Iris pigment epithelial cell (primary cell): ENCODE results near the gene SIDT1.

Source experiments
- DNase-seq: peaks from one replicate; pipeline ENCODE4 v3.0.0-alpha.2; 2011; ENCODE audit warnings: low read depth

Gene SIDT1

DNA sequence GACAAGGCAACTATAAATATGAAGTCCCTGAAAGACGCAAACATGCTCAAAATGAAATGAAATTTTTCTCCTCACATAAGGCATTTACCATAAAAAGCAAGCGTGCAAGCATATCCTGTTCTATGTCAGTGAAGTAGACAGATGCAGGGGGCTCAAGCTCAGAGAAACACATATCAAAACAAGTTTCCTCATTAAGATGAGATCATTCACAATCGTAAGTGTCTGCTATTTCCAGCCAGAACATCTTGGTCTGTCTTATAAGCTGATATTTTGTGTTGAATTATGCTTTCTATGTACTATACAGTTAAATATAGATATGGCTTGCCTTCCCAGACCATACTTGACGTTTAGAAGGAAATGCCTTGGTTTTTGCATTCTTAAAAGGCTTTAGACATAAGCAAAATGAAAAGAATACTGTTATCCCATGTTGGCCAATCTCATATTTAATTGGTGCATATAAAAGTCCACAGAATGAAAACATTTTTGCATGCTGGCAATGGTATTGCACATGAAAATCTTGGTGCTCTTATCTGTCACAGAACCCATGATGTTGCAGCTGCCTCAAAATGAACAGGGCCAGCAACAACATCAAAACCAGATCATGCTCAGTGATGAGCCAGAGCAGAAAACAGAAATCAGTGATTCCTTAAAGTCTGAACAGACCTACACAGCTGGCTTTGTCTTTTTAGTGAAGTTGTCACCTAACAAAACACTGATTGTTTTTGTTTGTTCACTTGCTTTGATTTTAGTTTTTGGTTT lies 65.4 kb downstream of the SIDT1 start:
- DNase-seq: no peak

GRCh38 chr3:113600418-113601182 lies 68.2 kb downstream of the SIDT1 start:
- no peak for DNase-seq

DNA sequence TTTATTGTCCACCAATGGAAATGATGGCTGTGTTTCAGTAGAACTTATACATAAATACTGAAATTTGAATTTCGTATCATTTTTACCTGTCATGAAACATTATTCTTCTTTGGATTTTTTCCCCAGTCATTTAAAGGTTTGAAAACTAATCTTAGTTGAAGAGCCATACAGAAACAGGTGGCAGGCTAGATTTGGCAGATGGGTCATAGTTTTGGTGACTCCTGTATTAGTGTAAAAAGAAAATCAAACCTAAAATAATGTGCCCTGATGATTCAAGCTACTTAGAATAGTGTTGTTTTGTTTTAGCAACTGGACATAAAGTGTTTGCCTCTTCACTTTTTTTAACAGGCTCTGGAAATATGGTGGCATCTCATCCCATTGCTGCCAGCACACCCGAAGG lies 68.9 kb downstream of the SIDT1 start:
- no peak for DNase-seq

- no peak for DNase-seq
Observed at GRCh38 chr3:113602256-113602655, 69.9 kb downstream of the SIDT1 start.

- no peak for DNase-seq
Observed at GRCh38 chr3:113602836-113603235, 70.5 kb downstream of the SIDT1 start.

- DNase-seq: no peak
Observed at GRCh38 chr3:113606539-113607218, 74.3 kb downstream of the SIDT1 start.

DNA sequence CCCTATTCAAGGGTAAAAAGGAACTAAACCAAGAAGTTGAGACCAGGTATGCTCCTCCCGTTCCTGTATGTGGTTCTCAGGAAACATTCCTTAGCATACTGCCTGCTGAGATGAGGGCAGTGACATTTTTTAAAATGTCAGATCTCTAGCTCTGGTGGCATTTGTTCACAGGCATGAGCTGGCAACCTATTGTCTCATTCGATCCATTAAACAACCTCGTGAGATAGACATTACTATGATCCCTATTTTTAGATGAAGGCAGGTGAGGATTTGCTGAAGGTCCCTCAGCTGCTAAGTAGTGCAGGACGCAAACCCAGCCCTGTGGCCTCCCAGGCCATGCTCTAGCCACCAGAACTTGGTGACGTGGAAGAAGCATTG lies 74.9 kb downstream of the SIDT1 start:
- DNase-seq: no peak

GRCh38 chr3:113614402-113614801 lies 82.0 kb downstream of the SIDT1 start:
- DNase-seq: no peak

DNA sequence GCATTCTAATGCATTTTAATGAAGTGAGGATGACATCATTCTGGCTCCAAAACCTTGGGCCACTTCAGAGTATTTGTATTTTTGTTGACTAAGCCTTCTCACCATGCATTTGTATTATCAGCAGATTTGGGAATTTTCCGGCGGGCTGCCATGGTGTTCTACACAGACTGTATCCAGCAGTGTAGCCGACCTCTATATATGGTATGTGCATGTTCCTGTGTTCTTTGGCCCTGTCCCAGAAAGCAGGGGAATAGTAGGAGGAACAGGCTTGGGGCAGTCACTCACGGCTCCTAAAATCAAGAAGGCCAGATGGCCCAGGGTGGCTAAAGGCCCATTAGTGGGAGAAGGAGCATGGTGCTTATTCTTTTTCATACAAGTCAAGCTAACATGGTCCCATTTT lies 83.6 kb downstream of the SIDT1 start:
- no peak for DNase-seq

GRCh38 chr3:113617726-113618125 lies 85.4 kb downstream of the SIDT1 start:
- DNase-seq: no peak

DNA sequence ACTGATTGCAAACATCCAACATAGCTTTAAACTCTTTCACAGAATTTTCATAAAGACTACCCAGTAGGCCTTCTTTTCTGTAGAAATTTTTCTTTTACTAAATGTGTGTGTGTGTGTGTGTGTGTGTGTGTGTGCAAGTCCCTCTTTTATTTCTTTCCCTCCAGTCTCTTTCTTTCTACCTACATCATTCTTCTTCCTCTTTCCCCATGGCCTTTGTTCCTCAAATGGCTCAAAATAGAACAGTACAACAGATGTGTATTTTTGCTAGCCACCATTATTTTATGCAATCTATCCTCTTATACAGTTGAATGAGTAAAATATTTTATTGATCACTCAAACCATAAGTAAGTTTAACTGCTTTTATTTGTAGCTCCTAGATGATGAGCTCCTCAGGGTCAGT lies 87.7 kb downstream of the SIDT1 start:
- DNase-seq: no peak

- no peak for DNase-seq
Observed at GRCh38 chr3:113623324-113623723, 91.0 kb downstream of the SIDT1 start.

GRCh38 chr3:113623811-113624210 lies 91.5 kb downstream of the SIDT1 start:
- no peak for DNase-seq

DNA sequence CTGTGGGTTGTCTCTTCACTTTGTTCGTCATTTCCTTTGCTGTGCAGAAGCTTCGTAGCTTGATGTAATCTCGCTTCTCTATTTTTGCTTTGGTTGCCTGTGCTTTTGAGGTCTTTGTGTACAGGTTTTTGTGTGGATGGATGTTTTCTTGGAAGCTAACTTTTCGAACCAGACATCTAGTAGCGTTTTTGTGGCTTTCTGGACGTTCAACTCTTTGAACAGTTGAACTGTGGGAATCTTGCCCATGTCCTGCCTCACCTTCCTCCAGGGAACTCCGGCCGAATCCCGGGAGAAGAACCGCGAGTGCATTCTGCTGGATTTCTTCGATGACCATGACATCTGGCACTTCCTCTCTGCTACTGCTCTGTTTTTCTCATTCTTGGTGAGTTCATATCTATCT lies 93.5 kb downstream of the SIDT1 start:
- DNase-seq: no peak

GRCh38 chr3:113626503-113627371 lies 94.4 kb downstream of the SIDT1 start:
- DNase-seq: peak; percentile 65

DNA sequence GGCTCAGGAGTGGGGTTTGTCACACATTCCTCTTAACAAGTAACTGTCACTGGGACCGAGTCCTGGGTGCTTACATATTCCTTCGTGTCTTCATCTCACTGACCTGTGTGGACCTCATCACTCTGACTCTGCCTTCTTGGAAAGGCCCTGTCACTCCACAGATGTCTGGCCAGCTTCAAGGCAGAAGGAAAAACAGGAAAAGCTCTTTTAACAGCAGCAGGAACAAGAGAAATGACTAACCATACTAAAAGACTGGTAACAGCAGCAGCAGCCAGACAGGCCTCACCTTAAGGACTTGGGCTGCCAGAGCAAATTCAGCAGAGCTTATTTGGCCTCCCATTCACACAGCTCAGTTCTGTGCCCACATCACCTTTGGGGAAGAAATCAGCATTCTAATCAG lies 96.0 kb downstream of the SIDT1 start:
- no peak for DNase-seq

GRCh38 chr3:113628788-113629187 lies 96.4 kb downstream of the SIDT1 start:
- no peak for DNase-seq

DNA sequence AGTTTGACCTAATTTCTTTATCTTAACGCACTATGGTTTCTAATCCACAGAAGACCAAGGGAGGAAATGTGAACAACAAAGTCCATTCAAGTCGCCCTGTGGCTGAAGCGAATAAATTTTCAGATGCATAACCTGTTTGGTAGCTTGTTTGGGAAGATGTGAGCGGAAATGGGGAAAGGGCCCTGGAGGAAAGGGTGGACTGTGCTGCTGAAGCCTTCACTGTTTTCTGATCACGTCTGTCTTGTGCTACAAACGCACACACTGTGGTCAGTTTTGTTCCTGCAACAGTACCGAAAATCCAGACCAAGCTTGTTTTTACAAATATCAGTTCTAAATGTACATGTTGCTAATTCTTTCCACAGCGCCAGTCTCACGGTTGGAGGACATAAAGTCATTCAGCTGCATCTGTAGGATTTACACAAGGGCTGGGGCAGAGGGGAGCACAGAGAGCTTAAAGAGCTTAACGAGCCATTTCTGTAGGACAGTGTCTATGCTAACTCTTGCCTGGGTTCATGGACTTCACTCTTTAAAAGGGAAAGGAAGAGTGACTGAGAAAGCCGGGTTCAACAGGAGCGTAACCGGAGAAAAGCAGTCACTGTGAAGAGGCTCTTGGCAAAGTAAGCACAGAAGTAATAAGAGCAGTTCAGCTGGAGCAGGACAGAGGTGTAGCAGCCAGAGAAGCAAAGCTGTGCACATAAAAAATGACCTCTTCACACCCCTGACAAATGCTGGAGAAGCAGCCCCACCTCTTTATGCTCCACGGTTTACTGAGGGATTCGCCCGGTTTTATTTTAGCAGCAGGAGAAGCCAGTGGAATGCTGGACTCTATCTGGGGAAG lies 97.4 kb downstream of the SIDT1 start:
- no peak for DNase-seq

DNA sequence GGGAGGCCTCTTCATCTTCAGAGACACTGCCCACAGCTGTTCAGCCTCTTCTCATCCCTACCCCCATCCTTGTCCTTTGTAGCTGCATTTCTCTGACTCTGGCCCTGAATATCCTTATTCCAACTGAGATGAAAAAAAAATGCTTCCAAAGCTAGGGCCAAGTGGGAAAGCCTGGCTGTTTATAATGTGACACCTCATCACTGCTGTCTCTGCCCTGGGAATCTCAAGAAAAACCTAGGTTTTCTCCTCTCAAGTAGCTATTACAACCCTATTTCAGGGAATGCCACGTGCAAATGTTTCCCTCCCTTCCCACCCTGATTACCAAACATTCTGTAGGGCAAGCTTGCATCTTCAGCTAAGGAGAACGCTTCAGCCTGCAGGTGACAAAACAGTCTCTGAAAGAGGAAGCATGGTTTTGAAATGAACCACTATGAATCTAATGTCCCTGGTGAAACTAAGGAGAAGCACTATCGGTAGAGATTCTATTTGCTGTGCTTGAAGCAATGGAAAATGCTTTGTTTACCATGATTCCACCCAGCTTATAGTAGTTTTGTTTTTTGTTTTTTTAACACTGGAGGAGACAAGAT lies 98.7 kb downstream of the SIDT1 start:
- DNase-seq: no peak

- no peak for DNase-seq
Observed at GRCh38 chr3:113631573-113631972, 99.2 kb downstream of the SIDT1 start.
